ENCODE measurements around the gene USP54. TPM values are rescaled to one million over a fixed set of nuclear protein-coding genes. Genes with fewer than 3 reads are reported as not detected.

The USP54 gene
- total RNA-seq, 2 experiments from 2014 or later, result 3.4 to 4.1 TPM

GRCh38 chr10:73460897-73461296 is 130.2 kb downstream of the USP54 start:
- H3K9me3 Mint-ChIP-seq, result no peaks in the 10 kb centered on the region
- no peak overlapping the region for H3K27ac Mint-ChIP-seq
- no peak for ATAC-seq (ENCODE audit: low read depth)

GRCh38 chr10:73459683-73460314 is 131.3 kb downstream of the USP54 start:
- Mint-ChIP-seq H3K4me3 (no peak overlapping the region), H3K27me3 (no peaks in the 10 kb centered on the region), H3K36me3 (peaks cover 21% of the 10 kb centered on the region), H3K4me1 (peaks cover 2% of the 10 kb centered on the region), H3K27ac (no peak overlapping the region), H3K9me3 (no peaks in the 10 kb centered on the region)
- no peak for DNase-seq
- no peak for ATAC-seq (ENCODE audit: low read depth)
- POLR2A ChIA-PET, result no interaction called here

More at GRCh38 chr10:73460897-73461296, 130.2 kb downstream of the USP54 start:
- Mint-ChIP-seq H3K4me1 (peaks cover 2% of the 10 kb centered on the region), H3K27me3 (no peaks in the 10 kb centered on the region), H3K36me3 (peaks cover 20% of the 10 kb centered on the region), H3K4me3 (no peak overlapping the region)
- POLR2A ChIA-PET, result no interaction called here
- no peak for DNase-seq

GRCh38 chr10:73456187-73456890 is 134.8 kb downstream of the USP54 start:
- no peaks in the 10 kb centered on the region for H3K27me3 Mint-ChIP-seq
- H3K9me3 Mint-ChIP-seq, result no peaks in the 10 kb centered on the region
- H3K36me3 Mint-ChIP-seq, result peaks cover 16% of the 10 kb centered on the region
- POLR2A ChIA-PET, result no interaction called here
- H3K4me1 Mint-ChIP-seq, result no peaks in the 10 kb centered on the region
- no peak for ATAC-seq (ENCODE audit: low read depth)
- DNase-seq, result no peak
- no peak overlapping the region for H3K4me3 Mint-ChIP-seq
- H3K27ac Mint-ChIP-seq, result no peak overlapping the region

GRCh38 chr10:73449113-73449512 is 142.0 kb downstream of the USP54 start:
- H3K27me3 Mint-ChIP-seq, result no peaks in the 10 kb centered on the region
- DNase-seq (no peak), ATAC-seq (ENCODE audit: low read depth) (no peak)
- H3K27ac Mint-ChIP-seq, result no peak overlapping the region
- POLR2A ChIA-PET, result no interaction called here
- no peaks in the 10 kb centered on the region for H3K9me3 Mint-ChIP-seq
- H3K36me3 Mint-ChIP-seq, result peaks cover 9% of the 10 kb centered on the region
- H3K4me1 Mint-ChIP-seq, result no peaks in the 10 kb centered on the region
- H3K4me3 Mint-ChIP-seq, result no peak overlapping the region

- POLR2A ChIA-PET, result no interaction called here
- Mint-ChIP-seq H3K27ac (no peak overlapping the region), H3K36me3 (peaks cover 6% of the 10 kb centered on the region), H3K9me3 (no peaks in the 10 kb centered on the region), H3K4me1 (no peaks in the 10 kb centered on the region), H3K27me3 (no peaks in the 10 kb centered on the region), H3K4me3 (no peak overlapping the region)
- ATAC-seq (ENCODE audit: low read depth), result no peak
- no peak for DNase-seq
Measured at GRCh38 chr10:73448384-73448783, 142.8 kb downstream of the USP54 start.

Other genes starting within 250 kb of the USP54 start
- 1 to 10 TPM; 2.0 to 2.2 TPM for gene CFAP70, start 232.5 kb downstream of the USP54 start, total RNA-seq
- gene ANXA7, start 177.3 kb downstream of the USP54 start, total RNA-seq, result 10 to 100 TPM; 88.9 to 90.6 TPM
- gene MSS51, start 157.8 kb downstream of the USP54 start, total RNA-seq, result 1 to 10 TPM; 4.0 to 4.8 TPM
- 10 to 100 TPM; 41.7 to 42.2 TPM for gene PPP3CB, start 95.3 kb downstream of the USP54 start, total RNA-seq
- not detected for gene MYOZ1, start 50.1 kb upstream of the USP54 start, total RNA-seq
- gene SYNPO2L, start 64.7 kb upstream of the USP54 start, total RNA-seq, result not detected
- gene AGAP5, start 106.8 kb upstream of the USP54 start, total RNA-seq, result 10 to 100 TPM; 10.2 to 11.3 TPM
- gene SEC24C, start 153.0 kb upstream of the USP54 start, total RNA-seq, result 10 to 100 TPM; 96.3 to 96.7 TPM
- gene CHCHD1, start 190.7 kb upstream of the USP54 start, total RNA-seq, result 10 to 100 TPM; 23.0 to 24.8 TPM
- gene ZSWIM8, start 194.3 kb upstream of the USP54 start, total RNA-seq, result 10 to 100 TPM; 93.4 to 95.2 TPM
- 10 to 100 TPM; 80.1 to 82.0 TPM for gene NDST2, start 220.3 kb upstream of the USP54 start, total RNA-seq

All from activated naive CD8-positive, alpha-beta T cell treated with anti-CD3 and anti-CD28 coated beads, Interleukin-2, amount 10 ng/mL, durations not matched to agents 7 days and 5 days (primary cell).